GM18519 (cell line): ENCODE measurements around the gene SYT8.
"Not testable (repeated sequence)": the region's sequence is repeated elsewhere in the genome, so short reads cannot be mapped to it uniquely, and the experiment has no call there.

Experiments
- ATAC-seq: cut with Tn5 transposase; IDR thresholded peaks from one replicate; pipeline ENCODE4 v1.9.1; 2021; ENCODE audit warnings: mild to moderate bottlenecking, moderate library complexity; ENCODE audit not compliant: unreplicated experiment, low FRiP score

Gene SYT8

DNA sequence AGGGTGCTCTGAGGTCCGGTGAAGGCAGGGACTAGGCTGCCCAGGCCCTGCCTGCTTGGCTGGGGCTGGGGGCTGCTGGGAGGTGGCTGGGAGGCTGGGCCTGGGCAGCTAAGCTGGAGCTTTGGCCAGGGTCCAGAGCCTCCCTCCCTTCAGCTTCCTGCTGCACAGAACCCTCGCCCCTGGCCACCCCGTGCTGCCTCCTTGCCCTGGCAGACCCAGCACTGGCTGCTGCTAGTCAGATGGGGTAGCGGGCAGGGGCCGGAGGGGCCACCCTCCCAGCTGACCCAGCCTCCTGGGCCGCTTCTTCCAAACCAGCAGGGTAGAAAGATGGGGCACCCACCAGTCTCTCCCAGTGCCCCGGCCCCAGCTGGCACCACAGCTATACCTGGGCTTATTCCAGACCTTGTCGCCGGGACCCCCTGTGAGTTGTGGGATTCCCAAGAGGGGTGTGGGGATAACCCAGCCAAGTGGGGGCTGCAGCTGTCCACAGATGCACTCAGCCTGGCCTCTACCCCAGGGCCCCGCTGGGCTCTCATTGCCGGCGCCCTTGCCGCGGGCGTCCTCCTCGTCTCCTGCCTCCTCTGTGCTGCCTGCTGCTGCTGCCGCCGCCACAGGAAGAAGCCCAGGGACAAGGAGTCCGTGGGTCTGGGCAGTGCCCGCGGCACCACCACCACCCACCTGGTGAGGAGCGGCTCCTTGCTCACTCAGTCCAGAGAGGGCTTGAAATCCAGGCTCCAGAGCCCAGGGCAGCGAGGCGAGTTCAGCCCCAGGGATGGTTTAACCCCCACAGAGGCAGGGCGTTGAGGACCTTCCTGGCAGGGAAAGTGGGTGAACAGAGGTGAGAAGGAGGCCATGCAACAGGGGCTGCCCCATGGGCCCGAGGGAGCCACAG is at the start of gene SYT8:
Gene SYT8, plus strand, starts transcription at position 212 of the 892 bp plus-strand sequence. Its CDS starts 116 bp downstream, at position 328.
- ATAC-seq, result no peak

GRCh38 chr11:1785749-1786413 is 48.9 kb upstream of the SYT8 start:
- no peak for ATAC-seq

DNA sequence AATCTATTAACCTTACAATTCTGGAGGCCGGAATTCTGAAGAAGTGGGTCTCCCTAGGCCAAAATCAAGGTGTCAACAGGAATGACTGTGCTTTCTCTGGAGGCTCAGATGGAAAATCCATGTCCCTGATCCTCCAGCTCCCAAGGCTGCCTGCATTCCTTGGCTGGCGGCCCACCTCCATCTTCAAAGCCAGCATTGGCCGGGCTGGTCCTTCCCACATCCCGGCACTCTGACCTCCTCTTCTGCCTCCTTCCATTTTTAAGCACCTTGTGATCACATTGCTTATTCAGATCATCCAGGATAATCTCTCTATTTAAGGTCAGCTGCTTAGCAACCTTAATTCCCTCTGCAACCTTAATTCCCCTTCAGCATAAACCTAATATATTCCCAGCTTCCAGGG is 48.3 kb upstream of the SYT8 start:
- ATAC-seq, result no peak

GRCh38 chr11:1791912-1792311 is 42.9 kb upstream of the SYT8 start:
- no peak for ATAC-seq

- ATAC-seq, result no peak
Observed at GRCh38 chr11:1792461-1792860, 42.3 kb upstream of the SYT8 start.

- ATAC-seq, result no peak
Observed at GRCh38 chr11:1793081-1793480, 41.7 kb upstream of the SYT8 start.

- no peak for ATAC-seq
Observed at GRCh38 chr11:1796413-1797011, 38.3 kb upstream of the SYT8 start.

GRCh38 chr11:1797391-1798125 is 37.2 kb upstream of the SYT8 start:
- no peak for ATAC-seq

DNA sequence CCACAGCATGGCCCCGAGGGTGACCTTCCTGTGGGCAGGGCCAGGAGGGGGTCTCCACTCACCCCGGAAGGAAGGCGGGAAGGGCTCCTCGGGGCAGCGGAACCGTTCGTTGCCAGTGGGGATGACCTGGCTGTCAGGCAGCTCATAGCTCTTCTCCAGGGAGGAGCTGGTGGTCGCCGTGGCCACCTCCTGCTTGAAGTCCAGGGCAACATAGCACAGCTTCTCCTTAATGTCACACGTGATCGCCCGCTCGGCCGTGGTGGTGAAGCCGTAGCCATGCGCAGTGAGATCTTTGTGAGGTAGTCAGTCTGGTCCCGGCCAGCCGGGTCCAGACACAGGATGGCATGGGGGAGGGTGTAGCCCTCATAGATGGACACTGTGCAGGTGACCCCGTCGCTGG is 31.5 kb upstream of the SYT8 start:
- ATAC-seq, result no peak

DNA sequence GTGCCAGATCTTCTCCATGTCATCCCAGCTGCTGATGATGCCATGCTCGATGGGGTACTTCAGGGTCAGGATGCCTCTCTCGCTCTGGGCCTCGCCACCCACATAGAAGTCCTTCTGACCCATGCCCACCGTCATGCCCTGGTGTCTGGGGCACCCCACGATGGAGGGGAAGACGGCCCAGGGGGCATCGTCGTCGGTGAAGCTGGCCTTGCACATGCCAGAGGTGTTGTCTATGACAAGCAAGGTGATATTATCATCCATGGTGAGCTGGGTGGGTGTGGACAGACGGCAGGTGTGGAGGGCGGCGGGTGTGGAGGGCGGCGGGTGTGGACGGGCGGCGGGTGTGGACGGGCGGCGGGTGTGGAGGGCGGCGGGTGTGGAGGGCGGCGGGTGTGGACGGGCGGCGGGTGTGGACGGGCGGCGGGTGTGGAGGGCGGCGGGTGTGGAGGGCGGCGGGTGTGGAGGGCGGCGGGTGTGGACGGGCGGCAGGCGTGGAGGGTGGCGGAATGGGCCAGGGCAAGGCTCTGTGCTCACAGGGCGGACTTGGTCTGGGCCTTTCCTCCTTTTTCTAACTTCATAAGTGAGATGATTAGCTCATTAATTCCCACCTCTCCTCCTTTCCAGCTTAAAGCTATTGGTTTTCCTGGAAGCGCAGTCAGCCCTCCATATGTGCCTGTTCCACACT is 30.8 kb upstream of the SYT8 start:
- not testable (repeated sequence) for ATAC-seq

GRCh38 chr11:1805525-1805924 is 29.3 kb upstream of the SYT8 start:
- ATAC-seq, result no peak

DNA sequence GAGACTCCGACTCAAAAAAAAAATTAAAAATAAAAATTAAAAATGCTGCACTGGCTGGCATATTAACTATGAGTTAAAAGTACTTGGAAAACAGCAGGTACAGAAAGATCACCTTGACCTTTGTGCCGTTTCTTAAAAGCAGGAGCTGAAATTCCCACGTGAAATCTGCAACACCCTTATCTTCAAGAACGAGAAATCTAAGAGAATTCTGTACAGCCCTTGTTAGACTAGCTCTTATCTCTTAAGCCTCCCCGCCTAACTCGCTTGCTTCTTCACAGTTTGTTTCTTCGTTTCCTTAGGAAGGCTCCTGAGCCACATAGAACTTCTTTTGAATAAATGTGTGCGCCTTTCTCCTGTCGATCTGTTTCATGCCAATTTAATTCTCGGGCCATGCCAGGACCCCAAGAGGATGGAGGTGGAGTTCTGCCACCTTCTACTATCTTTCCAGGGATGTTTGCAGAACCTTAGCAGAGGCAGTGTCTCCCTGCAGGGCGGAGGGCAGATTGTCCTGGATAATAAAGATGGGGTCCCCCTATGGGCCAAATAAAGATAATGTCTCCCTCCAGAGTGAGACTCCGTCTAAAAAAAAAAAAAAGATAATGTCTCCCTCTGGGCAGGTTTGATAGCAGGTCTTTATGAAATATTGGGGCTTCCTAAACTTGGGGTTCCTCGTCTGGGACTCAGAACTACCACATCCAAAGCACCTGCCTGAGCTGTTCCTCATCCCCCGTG is 27.4 kb upstream of the SYT8 start:
- ATAC-seq, result no peak

- no peak for ATAC-seq
Observed at GRCh38 chr11:1810761-1811160, 24.0 kb upstream of the SYT8 start.

DNA sequence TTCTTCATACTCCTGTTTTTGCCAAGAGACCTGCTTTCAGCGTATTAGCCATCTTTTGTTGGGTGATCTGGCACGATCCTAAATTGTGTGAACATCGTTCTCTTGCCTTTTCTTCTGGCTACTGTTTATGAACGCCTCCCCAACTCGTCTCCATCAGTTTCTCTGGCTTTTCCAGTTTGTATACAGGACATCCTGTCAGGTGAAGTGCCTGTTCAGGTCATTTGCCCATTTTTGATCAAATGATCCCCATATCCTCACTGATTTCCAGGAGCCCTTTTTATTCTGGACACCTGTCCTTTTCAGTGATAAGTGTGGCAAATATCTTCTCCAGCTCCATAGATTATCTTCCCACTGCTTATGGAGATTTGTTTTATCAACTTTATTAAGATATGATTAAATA is 22.5 kb upstream of the SYT8 start:
- ATAC-seq, result no peak

DNA sequence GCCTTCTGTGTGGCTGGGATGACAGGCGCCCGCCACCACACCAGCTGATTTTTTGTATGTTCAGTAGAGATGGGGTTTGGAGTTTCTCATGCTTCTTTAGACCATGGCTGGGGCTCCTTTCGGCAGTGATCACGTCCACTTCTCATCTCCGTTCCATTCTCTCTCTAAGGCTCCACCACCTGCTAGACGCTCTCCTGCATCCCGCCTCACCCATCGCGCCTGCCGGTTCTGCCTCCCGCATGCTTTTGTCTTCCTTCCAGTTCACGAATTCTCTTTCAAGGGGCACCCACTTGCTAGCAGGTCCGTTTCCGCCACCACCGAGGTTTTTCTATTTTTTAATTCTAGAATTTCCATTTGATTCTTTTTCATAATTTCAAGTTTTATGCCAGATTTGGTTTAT is 22.0 kb upstream of the SYT8 start:
- no peak for ATAC-seq

DNA sequence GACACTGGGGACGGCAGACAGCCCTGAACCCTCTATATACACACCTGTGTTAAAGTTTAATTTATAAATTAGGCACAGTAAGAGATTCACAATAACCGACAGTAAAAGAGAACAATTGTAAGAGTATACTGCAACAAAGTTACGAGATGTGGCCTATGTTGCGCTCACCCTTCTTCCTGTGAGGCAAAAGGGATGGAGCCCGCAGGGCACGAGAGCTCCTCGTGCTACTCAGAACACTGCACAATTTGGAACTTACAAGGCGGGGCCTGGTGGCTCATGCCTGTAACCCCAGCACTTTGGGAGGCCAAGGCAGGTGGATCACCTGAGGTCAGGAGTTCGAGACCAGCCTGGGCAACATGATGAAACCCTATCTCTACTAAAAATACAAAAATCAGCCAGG is 21.4 kb upstream of the SYT8 start:
- not testable (repeated sequence) for ATAC-seq

- ATAC-seq, result no peak
Observed at GRCh38 chr11:1814691-1815090, 20.1 kb upstream of the SYT8 start.

DNA sequence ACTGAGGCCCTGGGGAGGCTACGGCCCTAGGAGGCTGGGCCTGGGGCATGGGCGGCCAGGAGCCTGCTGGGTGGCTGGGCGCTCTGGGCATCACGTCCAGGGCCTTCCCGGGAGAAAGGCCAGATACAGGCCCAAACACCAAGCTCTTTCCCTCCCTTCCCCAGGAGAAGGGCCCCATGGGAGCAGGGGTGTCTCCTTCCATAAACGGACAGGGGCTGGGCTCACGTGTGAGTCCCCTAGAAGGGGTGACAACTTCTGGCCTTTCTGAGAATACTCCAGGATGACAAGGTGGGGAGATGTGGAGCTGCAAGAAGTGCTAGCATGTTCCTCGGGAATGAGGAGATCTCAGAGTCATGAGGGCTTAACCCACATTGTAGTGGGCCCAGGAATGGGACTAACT is 19.5 kb upstream of the SYT8 start:
- no peak for ATAC-seq

DNA sequence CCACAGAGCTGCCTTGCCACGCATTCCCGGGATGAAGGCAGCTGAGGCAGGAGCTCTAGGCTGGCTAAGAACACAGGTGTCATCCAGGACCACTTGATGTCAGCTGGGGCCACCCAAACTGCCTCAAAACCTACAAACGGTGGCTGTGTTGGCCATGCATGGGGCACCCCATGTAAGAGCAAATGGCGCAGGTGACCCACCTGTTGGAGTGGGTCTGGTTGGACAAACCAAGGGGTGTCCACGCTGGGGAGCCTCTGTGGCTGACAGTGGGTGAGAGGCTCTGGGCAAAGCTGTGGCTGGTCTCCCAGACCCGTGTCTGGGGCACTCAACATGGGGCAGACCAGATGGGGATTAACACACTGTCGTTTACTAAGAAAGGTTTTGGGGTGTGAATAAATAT is 19.0 kb upstream of the SYT8 start:
- no peak for ATAC-seq

DNA sequence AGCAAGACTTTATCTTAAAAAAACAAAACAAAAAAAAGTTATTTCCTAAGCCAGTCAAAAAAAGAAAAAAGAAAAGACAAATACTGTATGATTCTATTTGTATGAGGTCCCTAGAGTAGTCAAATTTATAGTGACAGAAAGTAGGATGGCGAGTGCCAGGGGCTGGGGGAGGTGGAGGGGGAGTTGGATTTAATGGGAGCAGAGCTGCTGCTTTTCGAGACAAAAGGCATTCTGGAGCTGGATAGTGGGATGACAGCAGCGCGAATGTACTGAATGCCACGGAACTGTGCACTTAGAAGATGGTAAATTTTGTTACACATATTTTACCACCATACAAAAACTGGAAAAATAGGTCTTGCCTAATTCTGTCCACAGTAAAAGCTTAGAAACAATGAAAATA is 17.8 kb upstream of the SYT8 start:
- no peak for ATAC-seq
